ENCODE data around the gene TUBB1.
"Not testable (repeated sequence)": the region's sequence is repeated elsewhere in the genome, so short reads cannot be mapped to it uniquely, and the experiment has no call there.

The TUBB1 gene

GRCh38 chr20:58982406-58983114, 36.7 kb upstream of the TUBB1 start:
- POLR2A ChIA-PET (ENCODE audit: low non-redundant PET): no interaction called here
- CTCF ChIA-PET: interaction anchor here (0.6 kb wide), 1 partner anchor 239 kb away, joined by 3 read pairs; no protein-coding TSS in a partner anchor
- TF ChIP-seq, protein P1, sequence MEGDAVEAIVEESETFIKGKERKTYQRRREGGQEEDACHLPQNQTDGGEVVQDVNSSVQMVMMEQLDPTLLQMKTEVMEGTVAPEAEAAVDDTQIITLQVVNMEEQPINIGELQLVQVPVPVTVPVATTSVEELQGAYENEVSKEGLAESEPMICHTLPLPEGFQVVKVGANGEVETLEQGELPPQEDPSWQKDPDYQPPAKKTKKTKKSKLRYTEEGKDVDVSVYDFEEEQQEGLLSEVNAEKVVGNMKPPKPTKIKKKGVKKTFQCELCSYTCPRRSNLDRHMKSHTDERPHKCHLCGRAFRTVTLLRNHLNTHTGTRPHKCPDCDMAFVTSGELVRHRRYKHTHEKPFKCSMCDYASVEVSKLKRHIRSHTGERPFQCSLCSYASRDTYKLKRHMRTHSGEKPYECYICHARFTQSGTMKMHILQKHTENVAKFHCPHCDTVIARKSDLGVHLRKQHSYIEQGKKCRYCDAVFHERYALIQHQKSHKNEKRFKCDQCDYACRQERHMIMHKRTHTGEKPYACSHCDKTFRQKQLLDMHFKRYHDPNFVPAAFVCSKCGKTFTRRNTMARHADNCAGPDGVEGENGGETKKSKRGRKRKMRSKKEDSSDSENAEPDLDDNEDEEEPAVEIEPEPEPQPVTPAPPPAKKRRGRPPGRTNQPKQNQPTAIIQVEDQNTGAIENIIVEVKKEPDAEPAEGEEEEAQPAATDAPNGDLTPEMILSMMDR (conservative IDR thresholded peaks at IDR 0.05; ENCODE audit: low read depth): no peak
- H3K27ac ChIP-seq: peak overlapping the region; percentile 77
- DNase-seq (ENCODE audit: low spot score): no peak

GRCh38 chr20:58983115-58983468, 36.1 kb upstream of the TUBB1 start:
- H3K27ac ChIP-seq; POLR2A ChIA-PET (ENCODE audit: low non-redundant PET); DNase-seq (ENCODE audit: low spot score); CTCF ChIA-PET: not testable (repeated sequence)

DNA sequence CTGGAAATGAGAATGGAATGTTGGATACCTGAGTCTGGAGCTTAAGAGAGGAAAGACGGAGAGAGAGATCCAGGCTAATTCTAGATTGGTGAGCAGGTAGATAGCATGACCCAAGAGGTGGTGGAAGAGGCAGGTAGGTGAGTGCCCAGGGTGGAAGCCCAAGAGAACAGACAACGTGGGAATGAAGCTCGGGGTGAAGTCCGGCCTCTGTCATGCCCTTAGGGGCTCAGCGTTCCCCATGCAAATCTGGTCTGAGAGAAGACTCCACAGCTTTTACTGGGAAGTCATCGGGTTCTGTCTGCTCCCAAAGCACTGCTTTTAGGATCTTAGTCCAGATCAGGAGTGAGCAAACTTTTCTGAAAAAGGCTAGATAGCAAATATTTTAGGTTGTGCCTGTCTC, 34.5 kb upstream of the TUBB1 start:
- no peak overlapping the region for H3K27ac ChIP-seq
- no peak for DNase-seq (ENCODE audit: low spot score)
- ChIA-PET CTCF (no interaction called here), POLR2A (ENCODE audit: low non-redundant PET) (no interaction called here)
- TF ChIP-seq, protein P1 (conservative IDR thresholded peaks at IDR 0.05; ENCODE audit: low read depth): no peak

DNA sequence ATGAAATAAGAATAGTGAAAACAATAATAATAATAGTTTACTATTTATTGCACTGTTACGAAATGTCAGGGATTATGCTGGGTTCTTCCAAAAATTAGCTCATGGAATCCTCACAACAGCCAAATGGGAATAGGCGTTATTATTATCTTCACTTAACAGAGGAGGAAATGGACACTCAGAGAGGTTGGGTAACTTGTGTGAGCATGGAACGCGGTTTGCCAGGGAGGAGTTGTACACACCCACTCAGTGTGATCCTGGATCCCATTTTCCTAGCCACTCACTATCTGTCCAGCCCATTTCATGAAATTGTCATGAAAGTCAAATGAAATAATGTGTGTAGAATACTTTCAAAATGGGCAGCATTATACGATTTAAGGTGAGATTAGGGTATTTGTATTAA, 33.6 kb upstream of the TUBB1 start:
- POLR2A ChIA-PET (ENCODE audit: low non-redundant PET): no interaction called here
- no peak for DNase-seq (ENCODE audit: low spot score)
- no peak overlapping the region for H3K27ac ChIP-seq
- TF ChIP-seq, protein P1 (conservative IDR thresholded peaks at IDR 0.05; ENCODE audit: low read depth): no peak
- CTCF ChIA-PET: no interaction called here

GRCh38 chr20:58986286-58986967, 32.8 kb upstream of the TUBB1 start:
- no peak for DNase-seq (ENCODE audit: low spot score)
- CTCF ChIA-PET: no interaction called here
- TF ChIP-seq, protein P1 (conservative IDR thresholded peaks at IDR 0.05; ENCODE audit: low read depth): no peak
- H3K27ac ChIP-seq: no peak overlapping the region
- POLR2A ChIA-PET (ENCODE audit: low non-redundant PET): interaction anchor here (0.6 kb wide), 1 partner anchor 88 kb away, joined by 4 read pairs; no protein-coding TSS in a partner anchor

GRCh38 chr20:58986968-58987517, 32.2 kb upstream of the TUBB1 start:
- POLR2A ChIA-PET (ENCODE audit: low non-redundant PET): no interaction called here
- DNase-seq (ENCODE audit: low spot score): no peak
- no peak overlapping the region for H3K27ac ChIP-seq
- CTCF ChIA-PET: no interaction called here
- TF ChIP-seq, protein P1 (conservative IDR thresholded peaks at IDR 0.05; ENCODE audit: low read depth): no peak

All from RWPE1 (cell line).